ENCODE results near the gene ASPDH. TPM values are rescaled to one million over a fixed set of nuclear protein-coding genes. Genes with fewer than 3 reads are reported as not detected.

Gene ASPDH
- total RNA-seq, 1 experiment from 2014 or later: not detected

DNA sequence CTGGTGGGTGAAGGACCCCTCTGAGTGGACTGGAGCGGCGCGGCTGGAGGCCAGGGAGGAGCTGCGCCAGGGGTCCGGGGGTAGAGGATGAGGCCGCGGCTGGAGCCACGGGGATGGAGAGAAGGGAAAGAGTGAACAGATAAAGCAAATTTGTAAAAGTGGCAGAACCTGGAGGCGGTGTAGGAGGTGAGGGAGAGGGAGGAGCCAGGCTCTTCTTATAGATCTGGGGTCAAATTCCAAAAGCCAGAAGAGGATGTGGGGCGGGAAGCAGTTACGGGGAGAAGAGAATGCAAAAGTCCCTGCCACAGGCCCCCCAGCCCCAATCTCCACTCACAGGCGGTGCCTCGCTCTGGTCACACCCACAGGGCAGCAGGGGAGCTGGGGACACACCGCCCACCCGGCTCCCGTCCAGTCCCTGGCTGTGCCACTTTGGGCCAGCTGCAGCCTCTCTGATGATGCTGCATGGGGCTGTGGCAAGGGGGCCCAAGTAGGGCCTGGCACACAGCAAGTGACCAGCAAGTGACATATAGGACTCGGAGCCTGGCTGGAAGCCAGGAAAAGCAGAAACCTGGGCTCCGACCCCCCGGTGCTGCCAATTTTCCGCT lies 43.4 kb upstream of the ASPDH start:
- H3K9me3 Mint-ChIP-seq (ENCODE audit: unreplicated experiment): no peaks in the 10 kb centered on the region
- peaks cover 6% of the 10 kb centered on the region for H3K4me1 Mint-ChIP-seq (ENCODE audit: low read depth, unreplicated experiment)
- H3K27ac Mint-ChIP-seq (ENCODE audit: unreplicated experiment): no peak overlapping the region
- H3K27me3 Mint-ChIP-seq (ENCODE audit: insufficient read depth, unreplicated experiment): peaks cover 16% of the 10 kb centered on the region
- no TSS peak for BruUV-seq (replicated peaks)
- peaks cover 11% of the 10 kb centered on the region for H3K4me1 ChIP-seq
- intact Hi-C loops (cut with micrococcal nuclease; ENCODE audit: unreplicated experiment): loop anchor here (2.0 kb wide), 1 partner anchor 188 kb away; no protein-coding TSS in a partner anchor
- TF ChIP-seq, protein P1, sequence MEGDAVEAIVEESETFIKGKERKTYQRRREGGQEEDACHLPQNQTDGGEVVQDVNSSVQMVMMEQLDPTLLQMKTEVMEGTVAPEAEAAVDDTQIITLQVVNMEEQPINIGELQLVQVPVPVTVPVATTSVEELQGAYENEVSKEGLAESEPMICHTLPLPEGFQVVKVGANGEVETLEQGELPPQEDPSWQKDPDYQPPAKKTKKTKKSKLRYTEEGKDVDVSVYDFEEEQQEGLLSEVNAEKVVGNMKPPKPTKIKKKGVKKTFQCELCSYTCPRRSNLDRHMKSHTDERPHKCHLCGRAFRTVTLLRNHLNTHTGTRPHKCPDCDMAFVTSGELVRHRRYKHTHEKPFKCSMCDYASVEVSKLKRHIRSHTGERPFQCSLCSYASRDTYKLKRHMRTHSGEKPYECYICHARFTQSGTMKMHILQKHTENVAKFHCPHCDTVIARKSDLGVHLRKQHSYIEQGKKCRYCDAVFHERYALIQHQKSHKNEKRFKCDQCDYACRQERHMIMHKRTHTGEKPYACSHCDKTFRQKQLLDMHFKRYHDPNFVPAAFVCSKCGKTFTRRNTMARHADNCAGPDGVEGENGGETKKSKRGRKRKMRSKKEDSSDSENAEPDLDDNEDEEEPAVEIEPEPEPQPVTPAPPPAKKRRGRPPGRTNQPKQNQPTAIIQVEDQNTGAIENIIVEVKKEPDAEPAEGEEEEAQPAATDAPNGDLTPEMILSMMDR (IDR thresholded peaks at IDR 0.05; ENCODE audit: insufficient read depth in 1 of 2, low read depth in 1 of 2, low read length in 1 of 2, severe bottlenecking in 1 of 2, unreplicated experiment in 1 of 2): no peak
- no peaks in the 10 kb centered on the region for H3K36me3 ChIP-seq (ENCODE audit: control insufficient read depth, insufficient read depth, low read length)
- no peaks in the 10 kb centered on the region for H3K9me3 ChIP-seq
- H3K27me3 ChIP-seq (replicated peaks; ENCODE audit: control insufficient read depth, insufficient read depth, low read length): no peaks in the 10 kb centered on the region; the same call in 1 of the 2 replicates
- H3K36me3 Mint-ChIP-seq (ENCODE audit: insufficient read depth, unreplicated experiment): no peaks in the 10 kb centered on the region
- POLR2A ChIA-PET: no interaction called here
- H3K4me3 Mint-ChIP-seq (ENCODE audit: unreplicated experiment): peak overlapping the region; percentile 75
- CTCF ChIA-PET: interaction anchor here (0.5 to 2.5 kb wide), 23 partner anchors 9 to 666 kb away, joined by 3 to 25 read pairs (median 5); partner anchors contain the start of gene JOSD2
- DNase-seq: peak in 1 of 2 experiments; percentile 34
- peak overlapping the region; percentile 45 for H3K4me3 ChIP-seq (ENCODE audit: low read depth, low read length)

DNA sequence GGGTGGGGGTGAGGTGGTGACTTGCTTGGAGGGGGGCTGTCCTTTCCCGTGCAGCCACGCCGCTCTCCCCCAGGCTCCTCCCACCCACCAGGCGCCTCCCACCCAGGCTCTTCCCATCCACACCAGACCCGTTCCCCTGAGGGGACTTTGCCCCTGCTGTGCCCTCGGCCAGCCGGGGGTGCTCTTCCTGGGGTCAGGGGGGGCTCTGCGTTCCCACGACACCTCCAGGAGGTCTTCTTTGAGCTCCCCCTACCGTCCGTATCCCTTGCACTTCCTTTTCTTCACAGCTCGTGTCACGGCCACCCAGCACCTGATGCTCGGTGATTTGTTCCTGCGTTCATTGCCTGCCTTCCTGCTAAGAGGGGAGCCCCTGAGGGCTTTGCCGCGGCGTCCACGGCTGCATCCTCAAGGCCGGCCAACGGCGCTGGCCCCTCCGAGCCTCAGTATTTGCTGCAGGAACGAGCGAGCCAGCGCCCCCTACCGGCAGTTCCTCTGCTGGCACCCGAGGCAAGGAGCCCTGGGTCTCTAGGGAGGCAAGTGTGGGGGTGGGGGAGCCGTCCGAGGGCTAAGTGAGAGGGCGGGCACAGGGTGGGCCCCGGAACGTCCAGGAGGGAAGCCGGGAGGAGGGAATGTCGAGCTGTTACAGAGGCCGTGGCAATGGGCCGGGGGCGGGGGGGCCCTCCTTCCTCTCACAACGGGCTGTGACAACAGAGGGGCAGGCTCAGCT lies 42.7 kb upstream of the ASPDH start:
- no peaks in the 10 kb centered on the region for H3K36me3 Mint-ChIP-seq (ENCODE audit: insufficient read depth, unreplicated experiment)
- peak; percentile 92 to 93 for DNase-seq
- TF ChIP-seq, protein P1 (IDR thresholded peaks at IDR 0.05; ENCODE audit: insufficient read depth in 1 of 2, low read depth in 1 of 2, low read length in 1 of 2, severe bottlenecking in 1 of 2, unreplicated experiment in 1 of 2): peak; percentile 90 to 93
- Histone ChIP-seq H3K4me3 (ENCODE audit: low read depth, low read length) (peak overlapping the region; percentile 45), H3K9me3 (no peaks in the 10 kb centered on the region), H3K4me1 (peaks cover 11% of the 10 kb centered on the region), H3K27me3 (replicated peaks; ENCODE audit: control insufficient read depth, insufficient read depth, low read length) (no peaks in the 10 kb centered on the region; the same call in 1 of the 2 replicates), H3K36me3 (ENCODE audit: control insufficient read depth, insufficient read depth, low read length) (no peaks in the 10 kb centered on the region)
- H3K4me3 Mint-ChIP-seq (ENCODE audit: unreplicated experiment): peak overlapping the region; percentile 75
- peaks cover 6% of the 10 kb centered on the region for H3K4me1 Mint-ChIP-seq (ENCODE audit: low read depth, unreplicated experiment)
- POLR2A ChIA-PET: interaction anchor here (0.7 kb wide), 1 partner anchor 172 kb away, joined by 3 read pairs; no protein-coding TSS in a partner anchor
- intact Hi-C loops (cut with micrococcal nuclease; ENCODE audit: unreplicated experiment): loop anchor here (1.0 to 2.0 kb wide), 2 partner anchors 19 to 188 kb away; no protein-coding TSS in a partner anchor
- no peaks in the 10 kb centered on the region for H3K9me3 Mint-ChIP-seq (ENCODE audit: unreplicated experiment)
- BruUV-seq (replicated peaks): no TSS peak
- CTCF ChIA-PET: interaction anchor here (0.5 to 2.5 kb wide), 34 partner anchors 9 to 961 kb away, joined by 3 to 25 read pairs (median 4); partner anchors contain the start of genes GPR32, JOSD2 and POLD1
- peak overlapping the region; percentile 20 for H3K27ac Mint-ChIP-seq (ENCODE audit: unreplicated experiment)
- peaks cover 19% of the 10 kb centered on the region for H3K27me3 Mint-ChIP-seq (ENCODE audit: insufficient read depth, unreplicated experiment)
